Measurements from ENCODE around the gene ZNF780A.

The ZNF780A gene

GRCh38 chr19:40054632-40055031 lies 36.1 kb downstream of the ZNF780A start:
- peaks cover 8 to 49% of the 10 kb centered on the region in 2 experiments for H3K36me3 ChIP-seq (ENCODE audit: control insufficient read depth in 2 of 2, insufficient read depth in 1 of 2, low read length in 2 of 2)
- TF ChIP-seq ZNF449 (tag by site-specific recombination; IDR thresholded peaks at IDR 0.05) (no peak), ZNF549 (tag by site-specific recombination; IDR thresholded peaks at IDR 0.05) (no peak), ZNF600 (tag by site-specific recombination; IDR thresholded peaks at IDR 0.05) (no peak), REST (tag by site-specific recombination; IDR thresholded peaks at IDR 0.05) (no peak), ZBTB49 (tag by site-specific recombination; IDR thresholded peaks at IDR 0.05; ENCODE audit: low read depth) (no peak)
- POLR2A ChIA-PET: interaction anchor here (0.6 kb wide), 1 partner anchor 29 kb away, joined by 3 read pairs; no protein-coding TSS in a partner anchor
- peaks cover 40% of the 10 kb centered on the region for H3K9me3 ChIP-seq (ENCODE audit: control insufficient read depth, insufficient read depth, low read depth, low read length)
- CTCF ChIA-PET: interaction anchor here (2.3 kb wide), 1 partner anchor 111 kb away, joined by 9 read pairs; no protein-coding TSS in a partner anchor
- no peak overlapping the region for H3K4me3 ChIP-seq (ENCODE audit: low read depth, low read length)
- peaks cover 16% of the 10 kb centered on the region; the same call in 1 of the 2 replicates for H3K4me1 ChIP-seq (ENCODE audit: control insufficient read depth, insufficient read depth, low read length)
- no peak overlapping the region for H3K27ac ChIP-seq (ENCODE audit: extremely low read depth, low read depth, low read length)

- no peak overlapping the region for H3K4me3 ChIP-seq (ENCODE audit: low read depth, low read length)
- H3K4me1 ChIP-seq (ENCODE audit: control insufficient read depth, insufficient read depth, low read length): peaks cover 16% of the 10 kb centered on the region; the same call in 1 of the 2 replicates
- ChIA-PET CTCF (interaction anchor here (0.8 kb wide), 1 partner anchor 261 kb away, joined by 3 read pairs; no protein-coding TSS in a partner anchor), POLR2A (no interaction called here)
- no peak for TF ChIP-seq KLF16 (tag by site-specific recombination; IDR thresholded peaks at IDR 0.05)
- TF ChIP-seq ZNF211 (tag by site-specific recombination; IDR thresholded peaks at IDR 0.05; ENCODE audit: low read depth): peak; percentile 99
- TF ChIP-seq ZBTB10 (tag by site-specific recombination; IDR thresholded peaks at IDR 0.05): no peak
- TF ChIP-seq ZSCAN5A (tag by site-specific recombination; IDR thresholded peaks at IDR 0.05): no peak
- H3K9me3 ChIP-seq (ENCODE audit: control insufficient read depth, insufficient read depth, low read depth, low read length): peaks cover 42% of the 10 kb centered on the region
- H3K27ac ChIP-seq (ENCODE audit: extremely low read depth, low read depth, low read length): no peak overlapping the region
- peaks cover 19 to 60% of the 10 kb centered on the region in 2 experiments for H3K36me3 ChIP-seq (ENCODE audit: control insufficient read depth in 2 of 2, insufficient read depth in 1 of 2, low read length in 2 of 2)
Observed at GRCh38 chr19:40053491-40053890, 37.3 kb downstream of the ZNF780A start.

All from HEK293 (cell line).